Tongue (tissue), 3 donors: ENCODE results near the gene BCAR1. TPM values are rescaled to one million over a fixed set of nuclear protein-coding genes. Genes with fewer than 3 reads are reported as not detected.

Experiments used
- DNase-seq: peaks from one replicate; pipeline ENCODE4 v3.0.0-alpha.2; 2015
- small RNA-seq: library from RNA; depleted of rRNA; stranded (forward); fragments of <200 nt; gene quantifications from one replicate; pipeline ENCODE3, GENCODE V24; 2014; ENCODE audit warnings: low replicate concordance
- total RNA-seq: library from RNA; depleted of rRNA; stranded (reverse); fragments of >200 nt; gene quantifications from one replicate; pipeline ENCODE4 v1.2.3, GENCODE V29; 2014

Gene BCAR1
- total RNA-seq, 1 donor from 2014 or later = 54.8 TPM

- DNase-seq = no peak
These were observed 47.6 kb downstream of the BCAR1 start for GRCh38 chr16:75203667-75204409.

GRCh38 chr16:75203096-75203495, 48.3 kb downstream of the BCAR1 start:
- DNase-seq = no peak

GRCh38 chr16:75202069-75202590, 49.3 kb downstream of the BCAR1 start:
- no peak for DNase-seq

GRCh38 chr16:75198135-75198600, 53.3 kb downstream of the BCAR1 start:
- DNase-seq = no peak

- DNase-seq = no peak
These were observed 53.8 kb downstream of the BCAR1 start for GRCh38 chr16:75197522-75198134.

GRCh38 chr16:75196836-75197235, 54.6 kb downstream of the BCAR1 start:
- no peak for DNase-seq

- no peak for DNase-seq
These were observed 55.3 kb downstream of the BCAR1 start for GRCh38 chr16:75195811-75196790.

- DNase-seq = no peak
These were observed 57.5 kb downstream of the BCAR1 start for GRCh38 chr16:75193730-75194444.

GRCh38 chr16:75193265-75193650, 58.2 kb downstream of the BCAR1 start:
- DNase-seq = peak; percentile 41

GRCh38 chr16:75192606-75193264, 58.7 kb downstream of the BCAR1 start:
- no peak for DNase-seq

- no peak for DNase-seq
These were observed 61.7 kb downstream of the BCAR1 start for GRCh38 chr16:75189638-75190245.

GRCh38 chr16:75188832-75189477, 62.5 kb downstream of the BCAR1 start:
- no peak for DNase-seq

- DNase-seq = no peak
These were observed 69.8 kb downstream of the BCAR1 start for GRCh38 chr16:75181630-75182029.

- no peak for DNase-seq
These were observed 72.2 kb downstream of the BCAR1 start for GRCh38 chr16:75179208-75179607.

Small RNA genes lying within 50 kb of the gene (small RNA-seq; reads per million reads assigned to genes)
- gene RNU6-758P = not detected

Other genes with a start within 250 kb of the BCAR1 start
- gene LDHD, start 134.8 kb downstream of the BCAR1 start, total RNA-seq = 16.8 TPM
- 14.3 TPM for gene ZFP1, start 103.1 kb downstream of the BCAR1 start, total RNA-seq
- gene CTRB2, start 44.5 kb downstream of the BCAR1 start, total RNA-seq = not detected
- 1.0 TPM for gene CTRB1, start 32.6 kb downstream of the BCAR1 start, total RNA-seq
- 66.5 TPM for gene CFDP1, start 181.9 kb upstream of the BCAR1 start, total RNA-seq
- gene TMEM170A, start 213.1 kb upstream of the BCAR1 start, total RNA-seq = 27.3 TPM
- gene CHST6, start 243.8 kb upstream of the BCAR1 start, total RNA-seq = 2.1 TPM